ENCODE results near the gene CEP63. TPM values are rescaled to one million over a fixed set of nuclear protein-coding genes. Genes with fewer than 3 reads are reported as not detected.

The CEP63 gene
- total RNA-seq, 2 donors from 2014 or later = 21.2 to 33.0 TPM

DNA sequence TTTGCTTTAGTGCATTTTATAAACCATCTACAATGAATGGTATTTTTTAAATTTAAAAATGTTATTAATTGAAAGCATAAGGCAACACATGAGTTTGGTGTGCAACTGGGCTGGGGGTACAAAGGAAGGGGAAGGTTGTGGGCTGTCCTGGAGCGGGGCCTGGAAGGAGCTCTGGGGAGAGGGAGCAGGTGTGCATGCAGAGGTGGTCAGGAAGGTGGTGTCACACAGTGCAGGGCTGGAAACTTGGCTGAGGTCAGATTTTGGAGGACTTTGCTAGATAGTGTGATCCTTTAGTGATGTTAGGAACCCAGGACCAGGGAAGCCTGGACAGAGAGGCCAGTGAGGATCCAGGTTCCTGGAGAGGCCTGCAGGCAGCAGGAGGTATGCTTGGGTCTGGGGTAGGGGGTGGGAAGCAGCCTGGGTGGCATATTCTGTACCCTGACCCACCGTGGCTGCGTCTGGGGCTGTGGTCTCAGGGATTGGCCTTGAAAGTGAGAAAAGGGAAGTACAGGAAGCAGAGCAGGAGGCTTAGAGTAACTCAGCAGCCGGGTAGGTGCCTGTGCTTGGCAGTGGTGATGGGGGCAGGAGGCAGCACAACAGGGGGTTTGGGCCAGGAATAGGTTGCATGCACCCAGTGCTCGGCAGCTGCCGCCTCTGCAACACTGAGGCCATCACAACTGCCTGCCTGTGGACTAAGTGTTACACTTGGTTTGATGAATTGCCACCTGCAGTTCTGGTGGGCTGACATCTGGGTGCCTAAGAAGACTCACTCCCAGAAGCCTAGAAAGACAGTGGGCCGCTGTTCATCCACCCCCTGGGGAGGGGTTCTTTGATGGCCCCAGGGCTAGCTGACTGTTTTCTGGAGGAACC, 132.0 kb downstream of the CEP63 start:
- no peak overlapping the region for H3K27ac Mint-ChIP-seq
- H3K27me3 Mint-ChIP-seq (ENCODE audit: insufficient read depth) = peaks cover 9% of the 10 kb centered on the region
- WGBS, 2 experiments (ENCODE audit: insufficient coverage in 1 of 2, insufficient read length in 1 of 2) = 59 to 74% methylated on average over 4 to 7 of the region's 7 CpGs
- peaks cover 6% of the 10 kb centered on the region for H3K27me3 ChIP-seq (ENCODE audit: control insufficient read depth, insufficient read depth, low read length, poor library complexity, severe bottlenecking)
- no peaks in the 10 kb centered on the region for H3K4me1 Mint-ChIP-seq
- no peaks in the 10 kb centered on the region for H3K36me3 ChIP-seq (ENCODE audit: control insufficient read depth, insufficient read depth, low read length)
- H3K4me3 Mint-ChIP-seq = no peak overlapping the region
- H3K9me3 ChIP-seq (ENCODE audit: control insufficient read depth, low read length) = no peaks in the 10 kb centered on the region
- peak; percentile 38 for DNase-seq
- H3K27ac ChIP-seq (ENCODE audit: low read depth, low read length) = no peak overlapping the region
- no peak overlapping the region for H3K9ac ChIP-seq (ENCODE audit: extremely low read depth, low read length, poor library complexity, severe bottlenecking)
- H3K4me3 ChIP-seq (ENCODE audit: low read length) = no peak overlapping the region
- TF ChIP-seq, protein P1, sequence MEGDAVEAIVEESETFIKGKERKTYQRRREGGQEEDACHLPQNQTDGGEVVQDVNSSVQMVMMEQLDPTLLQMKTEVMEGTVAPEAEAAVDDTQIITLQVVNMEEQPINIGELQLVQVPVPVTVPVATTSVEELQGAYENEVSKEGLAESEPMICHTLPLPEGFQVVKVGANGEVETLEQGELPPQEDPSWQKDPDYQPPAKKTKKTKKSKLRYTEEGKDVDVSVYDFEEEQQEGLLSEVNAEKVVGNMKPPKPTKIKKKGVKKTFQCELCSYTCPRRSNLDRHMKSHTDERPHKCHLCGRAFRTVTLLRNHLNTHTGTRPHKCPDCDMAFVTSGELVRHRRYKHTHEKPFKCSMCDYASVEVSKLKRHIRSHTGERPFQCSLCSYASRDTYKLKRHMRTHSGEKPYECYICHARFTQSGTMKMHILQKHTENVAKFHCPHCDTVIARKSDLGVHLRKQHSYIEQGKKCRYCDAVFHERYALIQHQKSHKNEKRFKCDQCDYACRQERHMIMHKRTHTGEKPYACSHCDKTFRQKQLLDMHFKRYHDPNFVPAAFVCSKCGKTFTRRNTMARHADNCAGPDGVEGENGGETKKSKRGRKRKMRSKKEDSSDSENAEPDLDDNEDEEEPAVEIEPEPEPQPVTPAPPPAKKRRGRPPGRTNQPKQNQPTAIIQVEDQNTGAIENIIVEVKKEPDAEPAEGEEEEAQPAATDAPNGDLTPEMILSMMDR (conservative IDR thresholded peaks at IDR 0.05) = no peak
- H3K36me3 Mint-ChIP-seq (ENCODE audit: low read depth) = no peaks in the 10 kb centered on the region
- no peaks in the 10 kb centered on the region for H3K4me1 ChIP-seq (ENCODE audit: control insufficient read depth, insufficient read depth, low read length)
- H3K9me3 Mint-ChIP-seq = no peaks in the 10 kb centered on the region

DNA sequence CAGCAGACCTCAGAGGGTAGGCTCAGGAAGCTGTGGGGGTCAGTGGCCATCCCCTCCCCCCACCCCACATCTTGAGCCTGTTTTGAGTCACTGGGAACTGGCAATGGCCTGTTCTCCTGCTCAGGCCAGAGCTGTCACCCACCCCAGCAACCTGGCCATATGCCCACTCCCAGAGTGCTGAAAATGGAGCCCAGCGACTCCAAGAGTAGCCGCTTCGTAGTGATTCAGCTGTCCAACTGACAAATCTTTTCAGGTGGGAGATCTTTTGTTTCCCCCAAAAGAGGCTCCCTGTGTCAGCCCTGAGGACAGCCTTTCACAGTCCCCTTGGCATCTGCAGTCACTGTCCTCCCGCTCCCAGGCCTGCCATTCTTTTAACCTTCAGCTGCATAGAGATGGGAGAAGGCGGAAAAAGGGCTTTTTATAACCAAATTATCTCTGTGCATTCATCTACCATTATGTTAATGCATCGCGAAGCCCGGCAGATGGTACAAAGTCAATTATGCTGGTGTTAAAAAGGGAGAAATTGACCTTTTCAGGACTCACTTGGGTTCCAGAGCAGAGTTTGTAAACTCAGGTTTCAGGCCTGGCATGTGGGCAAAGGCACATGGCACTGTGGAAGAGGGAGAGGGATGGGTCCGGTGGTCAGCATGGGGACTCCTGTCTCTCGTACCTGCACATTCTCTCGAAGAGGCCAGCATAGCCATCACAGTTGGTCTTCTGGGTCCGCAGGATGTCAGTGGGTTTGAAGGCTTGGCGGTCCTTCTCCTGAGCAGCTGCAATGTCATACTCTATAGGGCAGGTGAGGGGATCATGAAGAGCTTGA, 132.8 kb downstream of the CEP63 start:
- Histone ChIP-seq H3K4me3 (ENCODE audit: low read length) (no peak overlapping the region), H3K4me1 (ENCODE audit: control insufficient read depth, insufficient read depth, low read length) (no peaks in the 10 kb centered on the region), H3K27me3 (ENCODE audit: control insufficient read depth, insufficient read depth, low read length, poor library complexity, severe bottlenecking) (no peaks in the 10 kb centered on the region), H3K36me3 (ENCODE audit: control insufficient read depth, insufficient read depth, low read length) (no peaks in the 10 kb centered on the region), H3K27ac (ENCODE audit: low read depth, low read length) (no peak overlapping the region), H3K9me3 (ENCODE audit: control insufficient read depth, low read length) (no peaks in the 10 kb centered on the region), H3K9ac (ENCODE audit: extremely low read depth, low read length, poor library complexity, severe bottlenecking) (no peak overlapping the region)
- peak; percentile 33 for DNase-seq
- Mint-ChIP-seq H3K4me1 (no peaks in the 10 kb centered on the region), H3K27ac (no peak overlapping the region), H3K4me3 (no peak overlapping the region), H3K9me3 (no peaks in the 10 kb centered on the region), H3K27me3 (ENCODE audit: insufficient read depth) (peaks cover 6% of the 10 kb centered on the region), H3K36me3 (ENCODE audit: low read depth) (no peaks in the 10 kb centered on the region)
- TF ChIP-seq, protein P1 (conservative IDR thresholded peaks at IDR 0.05) = no peak
- WGBS, 2 experiments (ENCODE audit: insufficient coverage in 1 of 2, insufficient read length in 1 of 2) = 88 to 90% methylated on average over 10 to 13 of the region's 13 CpGs

DNA sequence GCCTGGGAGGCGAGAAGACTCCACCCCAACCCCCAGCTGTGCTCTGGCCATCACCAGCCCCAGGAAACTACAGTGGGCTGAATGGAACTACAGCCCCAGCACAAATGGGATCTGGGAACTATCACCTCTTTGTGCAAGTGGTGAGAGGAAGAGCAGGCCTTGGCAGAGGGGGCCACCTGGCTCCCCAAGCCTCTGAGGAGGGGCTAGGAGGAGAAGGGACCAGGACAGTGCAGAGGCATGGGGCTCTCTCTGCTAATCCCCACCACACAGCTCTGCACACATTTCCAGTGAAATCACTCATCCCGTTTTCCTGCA, 133.4 kb downstream of the CEP63 start:
- Mint-ChIP-seq H3K36me3 (ENCODE audit: low read depth) (no peaks in the 10 kb centered on the region), H3K4me1 (no peaks in the 10 kb centered on the region), H3K9me3 (no peaks in the 10 kb centered on the region), H3K27ac (no peak overlapping the region), H3K27me3 (ENCODE audit: insufficient read depth) (peaks cover 6% of the 10 kb centered on the region), H3K4me3 (no peak overlapping the region)
- Histone ChIP-seq H3K9ac (ENCODE audit: extremely low read depth, low read length, poor library complexity, severe bottlenecking) (no peak overlapping the region), H3K27me3 (ENCODE audit: control insufficient read depth, insufficient read depth, low read length, poor library complexity, severe bottlenecking) (no peaks in the 10 kb centered on the region), H3K4me1 (ENCODE audit: control insufficient read depth, insufficient read depth, low read length) (no peaks in the 10 kb centered on the region), H3K4me3 (ENCODE audit: low read length) (no peak overlapping the region), H3K9me3 (ENCODE audit: control insufficient read depth, low read length) (no peaks in the 10 kb centered on the region), H3K27ac (ENCODE audit: low read depth, low read length) (no peak overlapping the region), H3K36me3 (ENCODE audit: control insufficient read depth, insufficient read depth, low read length) (no peaks in the 10 kb centered on the region)
- DNase-seq = no peak
- 82% methylated on average over 2 of the region's 2 CpGs; no CpG with 5 or more reads in 1 of the 2 experiments for WGBS, 2 experiments (ENCODE audit: insufficient coverage in 1 of 2, insufficient read length in 1 of 2)
- TF ChIP-seq, protein P1 (conservative IDR thresholded peaks at IDR 0.05) = no peak

Measured in endodermal cell (in vitro differentiated cells).